ENCODE data around the gene EPRS1. TPM values are rescaled to one million over a fixed set of nuclear protein-coding genes. Genes with fewer than 3 reads are reported as not detected.

EPRS1 gene
- total RNA-seq, 1 donor from 2014 or later: 114 TPM

GRCh38 chr1:220032911-220033310, 13.4 kb downstream of the EPRS1 start:
- no peak overlapping the region for H3K4me3 Mint-ChIP-seq
- POLR2A ChIA-PET: interaction anchor here (0.7 kb wide), 1 partner anchor 42 kb away, joined by 3 read pairs; no protein-coding TSS in a partner anchor
- intact Hi-C loops (cut with micrococcal nuclease): no loop called here
- TF ChIP-seq CTCF (IDR thresholded peaks at IDR 0.05): no peak
- peaks cover 7% of the 10 kb centered on the region for H3K4me1 Mint-ChIP-seq
- CTCF ChIA-PET: no interaction called here
- no peak for ATAC-seq (ENCODE audit: low read depth)
- no peaks in the 10 kb centered on the region for H3K9me3 Mint-ChIP-seq
- no peak overlapping the region for H3K27ac Mint-ChIP-seq
- peaks cover 76% of the 10 kb centered on the region for H3K36me3 Mint-ChIP-seq (ENCODE audit: low read depth)
- no peaks in the 10 kb centered on the region for H3K27me3 Mint-ChIP-seq
- DNase-seq: no peak

GRCh38 chr1:220031287-220031686, 15.0 kb downstream of the EPRS1 start:
- ATAC-seq (ENCODE audit: low read depth) (no peak), DNase-seq (no peak)
- H3K27ac Mint-ChIP-seq: no peak overlapping the region
- H3K36me3 Mint-ChIP-seq (ENCODE audit: low read depth): peaks cover 69% of the 10 kb centered on the region
- TF ChIP-seq CTCF (IDR thresholded peaks at IDR 0.05): no peak
- peaks cover 3% of the 10 kb centered on the region for H3K4me1 Mint-ChIP-seq
- H3K4me3 Mint-ChIP-seq: no peak overlapping the region
- H3K27me3 Mint-ChIP-seq: no peaks in the 10 kb centered on the region
- ChIA-PET POLR2A (interaction anchor here (0.7 kb wide), 1 partner anchor 13 kb away, joined by 3 read pairs; no protein-coding TSS in a partner anchor), CTCF (no interaction called here)
- H3K9me3 Mint-ChIP-seq: no peaks in the 10 kb centered on the region
- intact Hi-C loops (cut with micrococcal nuclease): no loop called here

GRCh38 chr1:220028346-220028895, 17.9 kb downstream of the EPRS1 start:
- Mint-ChIP-seq H3K36me3 (ENCODE audit: low read depth) (peaks cover 72% of the 10 kb centered on the region), H3K27ac (no peak overlapping the region), H3K4me3 (no peak overlapping the region), H3K4me1 (no peaks in the 10 kb centered on the region), H3K9me3 (no peaks in the 10 kb centered on the region), H3K27me3 (no peaks in the 10 kb centered on the region)
- ATAC-seq (ENCODE audit: low read depth): no peak
- TF ChIP-seq CTCF (IDR thresholded peaks at IDR 0.05): no peak
- ChIA-PET CTCF (no interaction called here), POLR2A (no interaction called here)
- intact Hi-C loops (cut with micrococcal nuclease): no loop called here
- DNase-seq: no peak

GRCh38 chr1:220019071-220019470, 27.2 kb downstream of the EPRS1 start:
- ATAC-seq (ENCODE audit: low read depth) (no peak), DNase-seq (no peak)
- H3K4me3 Mint-ChIP-seq: no peak overlapping the region
- peaks cover 83% of the 10 kb centered on the region for H3K36me3 Mint-ChIP-seq (ENCODE audit: low read depth)
- CTCF ChIA-PET: no interaction called here
- H3K27me3 Mint-ChIP-seq: no peaks in the 10 kb centered on the region
- H3K9me3 Mint-ChIP-seq: no peaks in the 10 kb centered on the region
- POLR2A ChIA-PET: interaction anchor here (0.7 kb wide), 1 partner anchor 10 kb away, joined by 4 read pairs; no protein-coding TSS in a partner anchor
- intact Hi-C loops (cut with micrococcal nuclease): no loop called here
- no peak for TF ChIP-seq CTCF (IDR thresholded peaks at IDR 0.05)
- no peak overlapping the region for H3K27ac Mint-ChIP-seq
- no peaks in the 10 kb centered on the region for H3K4me1 Mint-ChIP-seq

GRCh38 chr1:220013497-220013896, 32.8 kb downstream of the EPRS1 start:
- intact Hi-C loops (cut with micrococcal nuclease): no loop called here
- Mint-ChIP-seq H3K27ac (no peak overlapping the region), H3K27me3 (no peaks in the 10 kb centered on the region), H3K4me1 (no peaks in the 10 kb centered on the region), H3K9me3 (no peaks in the 10 kb centered on the region), H3K4me3 (no peak overlapping the region), H3K36me3 (ENCODE audit: low read depth) (peaks cover 80% of the 10 kb centered on the region)
- ATAC-seq (ENCODE audit: low read depth) (no peak), DNase-seq (no peak)
- TF ChIP-seq CTCF (IDR thresholded peaks at IDR 0.05): no peak
- ChIA-PET CTCF (no interaction called here), POLR2A (no interaction called here)

Measured in activated B cell treated with CpG ODN at 0.5 μM for 24 hours (primary cell).